SU-DHL-6 (cell line): ENCODE measurements around the gene GRID1.

Source experiments
- H2AFZ ChIP-seq: fragments of 200-600 bp; sonication (generic); 2 replicates; pipeline ENCODE4 v1.6.1; 2014; ENCODE audit warnings: low read depth, mild to moderate bottlenecking, moderate library complexity, mixed read lengths, antibody characterized with exemption, low read length; ENCODE audit not compliant: severe bottlenecking
- H3F3A ChIP-seq: fragments of 200-600 bp; shearing (Covaris generic); 2 replicates; pipeline ENCODE4 v1.6.0; 2016; ENCODE audit warnings: antibody characterized with exemption, mild to moderate bottlenecking; ENCODE audit not compliant: insufficient read depth
- H3K27ac ChIP-seq: fragments of 200-600 bp; sonication (generic); 2 replicates; pipeline ENCODE4 v1.5.1; 2016; ENCODE audit warnings: low read depth, mild to moderate bottlenecking, low read length, moderate library complexity, mixed read lengths
- H3K27me3 ChIP-seq: fragments of 200-600 bp; sonication (generic), shearing (Covaris generic); 2 replicates; pipeline ENCODE4 v1.6.0; 2014; ENCODE audit warnings: mild to moderate bottlenecking, low read length
- H3K36me3 ChIP-seq: fragments of 200-600 bp; sonication (generic); 2 replicates; pipeline ENCODE4 v1.6.1; 2014; ENCODE audit warnings: mild to moderate bottlenecking, low read length, mixed read lengths
- H3K4me2 ChIP-seq: fragments of 300-600, 200-600 bp; shearing (Covaris generic), sonication (generic); 2 replicates; pipeline ENCODE4 v1.6.0; 2014; ENCODE audit warnings: low read length, low read depth, mild to moderate bottlenecking; ENCODE audit not compliant: poor library complexity, severe bottlenecking
- H3K4me3 ChIP-seq: fragments of 200-600 bp; sonication (generic); 2 replicates; pipeline ENCODE4 v1.5.1; 2014; ENCODE audit warnings: antibody characterized with exemption, low read length, mild to moderate bottlenecking, mixed read lengths; ENCODE audit not compliant: insufficient read depth, poor library complexity, severe bottlenecking
- H3K79me2 ChIP-seq: fragments of 200-600 bp; sonication (generic); 2 replicates; pipeline ENCODE4 v1.6.1; 2014; ENCODE audit warnings: mild to moderate bottlenecking, low read length, moderate library complexity; ENCODE audit not compliant: insufficient read depth
- H3K9ac ChIP-seq: fragments of 200-600 bp; sonication (generic); 2 replicates; pipeline ENCODE4 v1.7.0; 2014; ENCODE audit warnings: mild to moderate bottlenecking, low read length
- H3K9me2 ChIP-seq: fragments of 200-600 bp; sonication (generic); replicated peaks from 2 replicates; pipeline ENCODE4 v1.6.1; 2014; ENCODE audit warnings: low read length; ENCODE audit not compliant: insufficient read depth
- H3K9me3 ChIP-seq: fragments of 200-600 bp; sonication (generic); 2 replicates; pipeline ENCODE4 v1.6.1; 2014; ENCODE audit warnings: low read length, mixed read lengths; ENCODE audit not compliant: insufficient read depth
- H4K20me1 ChIP-seq: fragments of 200-600 bp; sonication (generic); 2 replicates; pipeline ENCODE4 v1.6.1; 2014; ENCODE audit warnings: low read depth, mild to moderate bottlenecking, antibody characterized with exemption, low read length, moderate library complexity, mixed read lengths
- EZH2phosphoT487 ChIP-seq: fragments of 200-600 bp; sonication (generic), shearing (Covaris generic); conservative IDR thresholded peaks from 2 replicates; pipeline ENCODE4 v1.6.1; 2018; ENCODE audit warnings: mild to moderate bottlenecking, antibody characterized with exemption, low read length, moderate library complexity, mixed read lengths
- TF ChIP-seq, protein P1 (sequence below): fragments of 200-600 bp; sonication (generic); IDR thresholded peaks from one replicate; pipeline ENCODE4 v1.5.1; 2017; ENCODE audit warnings: antibody characterized with exemption, mild to moderate bottlenecking, low read length, moderate library complexity; ENCODE audit not compliant: insufficient read depth, poor library complexity, severe bottlenecking

GRID1 gene

DNA sequence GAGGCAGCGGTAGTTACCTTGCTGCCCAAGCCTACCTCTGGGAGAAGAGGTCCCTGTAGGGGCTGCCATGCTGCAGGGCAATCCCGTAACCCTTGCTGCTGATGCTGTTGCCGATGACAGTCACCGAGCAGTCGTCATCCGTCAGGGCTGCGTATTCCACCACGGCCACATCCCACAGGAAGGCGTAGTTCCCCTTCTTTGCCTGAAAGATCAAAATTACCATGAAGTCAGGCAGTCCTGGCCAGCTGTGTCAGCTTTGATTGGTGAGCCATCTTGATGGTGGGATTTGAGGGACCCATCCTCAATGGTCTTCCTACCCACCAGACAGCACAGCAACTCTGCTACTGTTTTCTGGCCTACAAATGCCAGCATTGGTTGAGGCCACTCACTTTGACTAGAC, 746.8 kb downstream of the GRID1 start:
- Histone ChIP-seq H2AFZ (no peak overlapping the region), H3K4me2 (no peak overlapping the region), H3F3A (no peaks in the 10 kb centered on the region), H3K9me3 (no peaks in the 10 kb centered on the region), H3K27me3 (no peaks in the 10 kb centered on the region), H3K9ac (no peak overlapping the region), H3K9me2 (no peaks in the 10 kb centered on the region), H3K4me3 (no peak overlapping the region), H3K79me2 (no peaks in the 10 kb centered on the region), H3K36me3 (no peaks in the 10 kb centered on the region), H4K20me1 (no peaks in the 10 kb centered on the region), H3K27ac (no peak overlapping the region)
- TF ChIP-seq, protein P1, sequence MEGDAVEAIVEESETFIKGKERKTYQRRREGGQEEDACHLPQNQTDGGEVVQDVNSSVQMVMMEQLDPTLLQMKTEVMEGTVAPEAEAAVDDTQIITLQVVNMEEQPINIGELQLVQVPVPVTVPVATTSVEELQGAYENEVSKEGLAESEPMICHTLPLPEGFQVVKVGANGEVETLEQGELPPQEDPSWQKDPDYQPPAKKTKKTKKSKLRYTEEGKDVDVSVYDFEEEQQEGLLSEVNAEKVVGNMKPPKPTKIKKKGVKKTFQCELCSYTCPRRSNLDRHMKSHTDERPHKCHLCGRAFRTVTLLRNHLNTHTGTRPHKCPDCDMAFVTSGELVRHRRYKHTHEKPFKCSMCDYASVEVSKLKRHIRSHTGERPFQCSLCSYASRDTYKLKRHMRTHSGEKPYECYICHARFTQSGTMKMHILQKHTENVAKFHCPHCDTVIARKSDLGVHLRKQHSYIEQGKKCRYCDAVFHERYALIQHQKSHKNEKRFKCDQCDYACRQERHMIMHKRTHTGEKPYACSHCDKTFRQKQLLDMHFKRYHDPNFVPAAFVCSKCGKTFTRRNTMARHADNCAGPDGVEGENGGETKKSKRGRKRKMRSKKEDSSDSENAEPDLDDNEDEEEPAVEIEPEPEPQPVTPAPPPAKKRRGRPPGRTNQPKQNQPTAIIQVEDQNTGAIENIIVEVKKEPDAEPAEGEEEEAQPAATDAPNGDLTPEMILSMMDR = no peak
- TF ChIP-seq EZH2phosphoT487 = no peak

DNA sequence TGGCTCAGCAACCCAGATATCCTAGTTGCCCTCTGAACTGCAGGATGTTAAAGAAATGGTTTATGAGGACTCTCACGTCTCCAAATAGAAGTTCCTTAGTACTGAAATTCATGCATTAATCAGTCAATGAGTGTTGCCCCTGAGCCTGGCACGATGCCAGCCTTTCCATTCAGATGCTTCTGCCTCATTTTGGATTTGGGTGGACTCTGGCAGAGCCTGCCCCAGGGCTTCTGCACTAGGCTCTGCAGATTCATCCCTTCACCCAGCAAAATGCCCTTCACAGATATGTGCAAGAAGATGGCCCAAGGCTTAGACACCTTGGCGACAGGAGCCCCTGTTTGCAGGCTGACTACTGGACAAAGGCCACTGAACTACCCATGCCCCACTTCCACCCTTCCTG, 747.8 kb downstream of the GRID1 start:
- no peaks in the 10 kb centered on the region for H3K27me3 ChIP-seq
- no peak overlapping the region for H3K27ac ChIP-seq
- no peak overlapping the region for H3K9ac ChIP-seq
- no peaks in the 10 kb centered on the region for H3K79me2 ChIP-seq
- H3K4me3 ChIP-seq = no peak overlapping the region
- H3K9me3 ChIP-seq = no peaks in the 10 kb centered on the region
- no peaks in the 10 kb centered on the region for H4K20me1 ChIP-seq
- H3K4me2 ChIP-seq = no peak overlapping the region
- no peaks in the 10 kb centered on the region for H3K9me2 ChIP-seq
- no peaks in the 10 kb centered on the region for H3K36me3 ChIP-seq
- H3F3A ChIP-seq = no peaks in the 10 kb centered on the region
- TF ChIP-seq EZH2phosphoT487 = no peak
- TF ChIP-seq, protein P1 = no peak
- H2AFZ ChIP-seq = no peak overlapping the region

DNA sequence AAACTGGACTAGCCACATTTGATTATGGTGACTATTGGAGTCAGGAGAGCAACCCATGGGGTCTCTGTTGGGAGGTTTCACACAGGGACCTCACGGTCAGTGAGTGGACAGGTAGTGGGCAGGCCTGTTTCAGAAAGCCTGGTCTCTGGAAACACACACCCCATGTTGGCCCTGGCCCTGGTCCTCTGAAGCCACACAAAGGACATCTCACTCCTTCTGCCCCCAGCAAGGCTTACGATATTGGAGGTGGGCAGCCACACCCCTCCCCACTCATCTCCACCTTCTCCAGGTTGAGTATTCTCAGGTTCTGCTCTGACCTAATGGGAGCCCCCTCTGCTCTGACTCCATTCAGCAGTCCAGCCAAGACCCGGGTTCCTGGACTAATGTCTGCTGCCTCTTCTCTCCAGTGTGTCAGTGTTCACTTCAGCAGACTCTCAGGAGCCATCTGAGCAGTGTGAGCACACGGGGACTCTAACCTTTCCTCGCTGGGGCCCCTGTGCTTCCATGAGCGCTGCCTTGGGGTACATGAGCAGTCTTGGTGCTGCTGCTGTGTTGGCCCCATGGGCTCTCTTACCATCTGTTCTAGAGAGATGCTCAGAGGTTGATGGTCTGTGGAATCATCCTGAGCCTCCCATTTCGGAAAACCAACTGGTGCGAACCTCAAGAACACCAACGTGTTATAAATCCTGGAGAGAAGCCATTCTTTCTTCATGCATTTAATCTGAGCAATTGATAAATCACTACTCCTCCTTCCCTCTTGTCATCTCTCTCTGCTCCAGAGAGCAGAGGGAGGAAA, 748.6 kb downstream of the GRID1 start:
- H2AFZ ChIP-seq = no peak overlapping the region
- H3K9me3 ChIP-seq = no peaks in the 10 kb centered on the region
- no peak overlapping the region for H3K9ac ChIP-seq
- H3K27me3 ChIP-seq = no peaks in the 10 kb centered on the region
- no peaks in the 10 kb centered on the region for H4K20me1 ChIP-seq
- H3K4me3 ChIP-seq = no peak overlapping the region
- TF ChIP-seq, protein P1 = no peak
- no peaks in the 10 kb centered on the region for H3K79me2 ChIP-seq
- no peak overlapping the region for H3K27ac ChIP-seq
- H3F3A ChIP-seq = no peaks in the 10 kb centered on the region
- no peaks in the 10 kb centered on the region for H3K36me3 ChIP-seq
- no peaks in the 10 kb centered on the region for H3K9me2 ChIP-seq
- no peak overlapping the region for H3K4me2 ChIP-seq
